Measurements from ENCODE around the gene ARMH3.

Gene ARMH3

DNA sequence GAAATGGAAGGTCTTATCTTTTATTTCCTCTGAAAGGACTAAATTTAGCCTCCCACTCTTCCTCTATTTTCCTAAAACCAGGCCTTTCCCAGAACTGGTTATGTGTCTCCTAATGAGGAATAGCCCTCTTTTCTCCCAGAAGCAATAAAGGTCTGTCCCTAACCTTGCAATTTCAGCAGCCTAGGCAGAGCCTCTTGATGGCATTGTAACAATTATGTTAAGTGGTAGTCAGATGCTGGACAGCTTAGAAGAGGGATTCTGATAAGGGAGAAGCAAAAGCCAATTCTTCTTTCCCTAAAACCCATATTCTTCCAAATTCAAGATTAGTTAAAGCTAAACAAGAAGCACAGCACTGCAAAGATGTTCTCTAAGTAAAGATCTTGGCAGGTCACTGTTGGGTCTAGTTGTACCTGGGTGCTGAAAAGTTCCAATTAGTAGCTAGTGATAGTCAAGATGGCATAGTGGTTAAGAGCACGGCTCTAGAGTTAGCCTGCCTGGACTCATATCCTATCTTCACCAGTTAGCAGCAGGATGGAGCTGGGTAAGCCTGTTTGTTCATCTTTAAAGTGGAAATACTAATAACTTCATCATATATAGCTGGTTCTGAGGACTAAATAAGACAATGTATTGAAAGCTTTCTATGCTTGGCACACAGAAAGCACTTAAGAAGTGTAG, 198.0 kb downstream of the ARMH3 start:
- DNase-seq (ENCODE audit: low read depth in 2 of 2) = no peak

DNA sequence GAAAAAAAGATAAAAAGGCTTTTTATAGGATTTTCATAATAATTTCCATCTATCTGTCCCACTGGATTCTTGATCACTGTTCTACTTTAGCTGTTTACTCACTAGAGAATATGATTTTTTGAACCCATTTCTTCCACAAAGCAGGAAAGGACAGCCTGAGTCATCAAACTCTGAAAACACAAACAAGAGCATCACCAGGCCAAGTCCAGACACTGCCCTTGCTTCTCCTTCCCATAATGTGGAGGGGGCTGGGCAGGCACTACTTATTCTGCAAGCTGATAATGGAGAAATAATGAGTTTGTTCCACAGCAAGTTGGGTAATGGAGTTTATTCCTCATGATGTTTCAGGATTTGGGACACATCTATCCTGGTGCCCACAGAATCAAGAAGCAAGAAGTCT, 199.3 kb downstream of the ARMH3 start:
- DNase-seq (ENCODE audit: low read depth in 2 of 2) = no peak

DNA sequence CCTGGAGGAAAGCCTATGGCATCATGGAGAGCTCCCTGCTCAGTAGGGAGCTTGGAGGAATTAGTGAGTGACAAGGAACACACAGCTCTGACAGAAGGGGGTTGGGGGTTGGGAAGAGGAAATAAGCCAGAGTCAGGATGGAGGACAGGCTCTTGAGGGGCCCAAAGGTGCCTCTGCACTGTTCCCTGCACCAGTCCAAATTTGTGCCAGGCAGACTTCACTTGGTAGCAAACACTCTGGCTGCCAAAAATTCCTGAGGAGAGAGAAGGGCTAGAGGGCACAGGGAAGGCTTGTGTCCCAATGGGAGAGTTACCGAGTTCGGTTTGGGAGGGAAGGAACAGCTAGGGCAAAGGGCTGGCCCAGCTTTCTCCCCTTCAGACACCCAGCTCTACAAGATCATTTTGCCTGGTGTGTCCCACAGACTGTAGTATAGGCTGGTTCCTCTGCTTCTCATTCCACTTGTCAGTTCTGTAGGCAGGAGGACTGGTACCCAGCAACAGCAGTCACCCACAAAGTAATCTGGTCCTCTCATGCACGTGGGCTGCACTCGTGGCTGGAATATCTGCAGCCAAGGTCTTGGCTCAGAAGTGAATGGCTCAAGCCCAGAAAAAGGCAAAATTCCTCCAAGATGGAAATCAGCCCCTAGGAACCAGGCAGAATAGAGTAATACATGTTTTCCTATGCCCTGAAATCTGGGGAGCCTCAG, 204.4 kb downstream of the ARMH3 start:
- DNase-seq (ENCODE audit: low read depth in 2 of 2) = no peak

DNA sequence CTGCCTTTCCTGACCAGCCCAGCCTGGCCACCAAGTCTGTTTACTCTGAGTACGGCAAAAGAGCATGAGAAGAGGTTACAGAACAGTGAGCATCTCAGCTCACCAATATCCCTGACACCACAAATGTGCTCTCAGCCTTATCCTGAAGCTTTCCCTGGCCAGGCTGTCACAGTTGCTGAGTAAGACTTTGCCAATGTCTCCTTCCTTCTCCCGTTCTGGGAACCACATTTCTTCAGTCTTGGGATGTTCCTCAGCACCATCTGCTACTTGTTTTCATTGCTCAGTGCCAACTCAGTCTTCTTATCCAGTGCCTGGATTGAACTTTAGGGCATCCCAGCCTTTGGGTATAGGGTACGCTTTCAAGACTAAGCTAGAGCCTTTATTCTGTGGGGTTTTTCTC, 205.2 kb downstream of the ARMH3 start:
- DNase-seq (ENCODE audit: low read depth in 2 of 2) = no peak

DNA sequence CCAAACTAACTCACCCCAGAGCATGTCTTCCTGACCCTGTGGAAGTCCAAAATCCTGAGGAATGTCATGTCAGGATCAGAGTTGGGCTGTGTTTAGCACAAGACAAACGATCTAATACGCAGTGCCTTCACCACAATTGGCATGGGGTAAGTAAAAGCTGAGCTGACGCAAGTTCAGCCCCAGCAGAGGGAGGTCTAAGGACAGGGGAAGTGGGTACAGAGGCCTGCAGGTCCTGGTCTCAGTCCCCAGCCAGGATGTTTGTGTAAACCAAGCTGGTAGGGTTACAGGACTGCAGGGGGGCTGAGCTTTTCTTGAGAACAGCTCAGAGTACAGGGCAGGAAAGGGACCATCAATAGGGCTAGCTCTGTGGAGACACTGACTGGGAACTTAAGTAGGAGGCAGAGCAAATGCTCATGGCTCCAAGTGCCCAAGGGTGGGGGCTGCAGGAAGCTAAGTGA, 207.1 kb downstream of the ARMH3 start:
- no peak for DNase-seq (ENCODE audit: low read depth in 2 of 2)

DNA sequence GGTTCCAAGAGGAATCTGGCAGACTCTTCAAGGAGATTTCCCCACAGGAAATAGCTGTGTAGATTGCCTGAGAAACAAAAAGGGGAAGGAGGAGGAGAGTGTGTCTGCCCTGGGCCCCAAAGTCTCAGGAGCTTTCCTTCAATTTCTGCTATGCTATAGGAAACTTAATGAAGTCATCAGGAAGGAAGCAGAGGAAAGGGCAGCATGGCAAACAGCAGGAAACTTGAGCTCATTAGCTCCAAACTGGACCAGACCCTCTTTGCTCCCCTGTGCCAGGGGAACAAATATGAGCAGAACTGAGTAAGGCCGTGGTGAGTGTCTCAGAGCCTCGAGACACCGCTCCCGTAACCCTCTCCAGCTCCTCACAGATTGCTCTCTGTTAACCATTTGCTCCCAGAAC, 207.6 kb downstream of the ARMH3 start:
- no peak for DNase-seq (ENCODE audit: low read depth in 2 of 2)

DNA sequence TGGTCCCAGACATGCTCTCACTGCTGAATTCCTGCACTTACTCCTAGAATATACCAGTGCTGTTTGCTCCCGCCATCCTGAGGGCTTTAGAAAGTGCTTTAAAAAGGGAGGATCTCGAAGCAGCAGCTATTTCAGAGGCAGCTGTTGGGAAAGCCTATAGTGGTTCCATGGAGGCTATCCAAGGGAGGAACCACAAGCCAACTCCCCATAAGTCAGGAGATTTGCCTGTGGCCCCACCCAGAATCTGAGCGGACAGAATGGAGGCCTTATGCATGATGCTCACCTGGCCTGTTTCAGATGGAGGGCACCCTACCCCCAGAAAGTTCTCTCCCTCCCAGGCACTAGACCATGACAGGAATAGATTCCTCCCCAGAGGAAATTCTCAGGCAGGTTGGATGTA, 210.1 kb downstream of the ARMH3 start:
- no peak for DNase-seq (ENCODE audit: low read depth in 2 of 2)

DNA sequence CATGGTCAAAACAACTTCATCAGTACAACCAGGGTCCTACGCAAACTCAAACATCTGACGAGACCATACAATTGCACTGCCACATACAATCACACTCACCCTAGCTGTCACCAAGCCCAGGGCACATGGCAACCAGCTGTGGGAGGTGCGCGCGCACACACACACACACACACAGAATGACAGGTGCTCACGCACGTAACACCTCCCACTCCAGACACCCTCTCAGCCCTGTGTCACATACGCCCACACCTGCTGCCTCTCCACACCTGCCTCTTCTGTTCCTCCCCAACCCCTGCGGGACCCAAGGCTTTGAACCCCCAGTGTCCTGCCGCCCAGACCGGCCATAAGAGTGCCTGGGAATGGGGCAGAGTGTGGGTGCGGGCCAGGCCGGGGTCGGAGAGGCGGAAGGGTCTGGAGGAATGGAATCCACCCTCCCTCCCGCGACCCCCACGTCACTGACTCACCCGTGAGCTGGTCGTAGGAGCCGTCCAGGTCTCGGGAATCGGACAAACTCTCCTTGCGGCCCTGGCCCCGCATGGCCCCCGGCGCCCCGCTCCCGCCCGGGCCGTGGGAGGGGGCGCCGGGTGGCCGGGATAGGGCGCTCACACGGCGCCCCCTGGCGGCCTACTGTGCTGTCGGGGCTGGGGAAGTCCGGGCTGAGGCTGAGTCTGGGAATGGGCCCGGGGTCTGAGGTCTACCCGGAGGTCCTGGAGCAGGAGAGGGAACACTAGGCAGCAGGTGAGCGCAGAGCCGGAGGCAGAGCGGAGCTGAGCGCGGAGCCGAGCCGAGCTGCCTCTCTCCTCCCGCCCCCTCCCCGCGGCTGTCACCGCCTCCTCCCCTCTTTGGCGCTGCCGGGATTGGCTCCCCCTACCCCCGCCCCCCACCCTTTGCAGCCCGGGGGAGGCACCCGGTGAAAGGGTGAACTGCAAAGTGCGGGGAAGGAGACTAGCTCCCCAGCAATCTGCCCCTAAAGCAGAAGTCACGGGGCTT, 212.6 kb downstream of the ARMH3 start, which contains the start of gene KCNIP2:
TSS of gene KCNIP2 (minus strand) at position 769 of the 990 bp plus-strand sequence. CDS start at position 537, 232 bp downstream.
- DNase-seq (ENCODE audit: low read depth in 2 of 2) = peak; percentile 30 to 40

DNA sequence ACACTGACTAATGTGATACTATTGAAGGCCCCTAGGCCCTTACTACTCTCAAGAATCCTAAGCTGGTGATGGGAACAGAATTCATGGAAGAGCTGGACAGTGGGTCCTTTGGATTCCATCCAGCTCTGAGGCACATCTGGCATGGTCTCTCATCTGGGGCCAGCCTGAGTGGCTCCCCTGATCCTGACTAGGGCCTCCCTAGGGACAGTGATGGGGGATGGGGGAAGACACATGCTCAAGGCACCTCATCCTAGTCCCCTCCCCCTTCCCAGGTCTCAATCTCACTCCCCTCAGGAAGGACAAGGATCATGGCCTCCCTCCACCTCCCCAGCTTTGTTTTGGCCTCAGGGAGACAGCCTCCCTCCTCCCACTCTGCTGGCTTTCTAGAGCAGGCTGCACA, 214.1 kb downstream of the ARMH3 start:
- no peak for DNase-seq (ENCODE audit: low read depth in 2 of 2)

DNA sequence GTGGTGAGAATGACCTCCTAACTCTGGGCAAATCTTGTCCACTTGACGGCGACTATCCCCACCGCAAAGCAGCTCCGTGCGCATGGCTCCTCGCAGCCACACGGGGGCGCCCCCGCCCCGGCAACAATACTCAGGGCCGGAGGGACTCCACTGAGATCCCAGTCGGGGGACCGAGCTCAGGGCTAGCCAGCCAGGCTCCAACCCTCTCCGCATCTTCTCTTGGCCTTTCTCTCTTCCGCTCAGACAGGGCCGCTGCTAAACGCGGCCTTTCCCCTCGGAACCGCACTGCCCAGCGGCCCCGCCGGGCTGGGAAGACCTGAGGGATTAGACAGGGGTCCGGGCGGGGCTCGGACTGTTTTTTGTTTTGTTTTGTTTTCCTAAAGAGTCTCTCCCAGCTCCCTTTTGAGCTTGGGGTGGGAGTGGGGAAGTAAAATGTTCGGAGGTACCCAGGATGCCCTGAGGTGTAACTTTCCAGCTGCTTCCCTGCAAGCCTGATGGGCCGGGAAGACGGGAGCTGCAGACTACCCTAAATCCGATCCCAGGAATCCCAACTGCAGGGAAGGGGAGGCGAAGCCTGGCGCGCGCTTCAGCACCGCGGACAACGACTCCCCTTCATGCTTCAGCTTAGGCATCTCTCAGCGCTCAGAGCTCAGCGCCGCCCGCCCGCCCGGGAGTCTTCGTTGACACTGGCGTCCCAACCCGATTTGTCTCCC, 215.1 kb downstream of the ARMH3 start:
- peak; percentile 70 to 73 for DNase-seq (ENCODE audit: low read depth in 2 of 2)

DNA sequence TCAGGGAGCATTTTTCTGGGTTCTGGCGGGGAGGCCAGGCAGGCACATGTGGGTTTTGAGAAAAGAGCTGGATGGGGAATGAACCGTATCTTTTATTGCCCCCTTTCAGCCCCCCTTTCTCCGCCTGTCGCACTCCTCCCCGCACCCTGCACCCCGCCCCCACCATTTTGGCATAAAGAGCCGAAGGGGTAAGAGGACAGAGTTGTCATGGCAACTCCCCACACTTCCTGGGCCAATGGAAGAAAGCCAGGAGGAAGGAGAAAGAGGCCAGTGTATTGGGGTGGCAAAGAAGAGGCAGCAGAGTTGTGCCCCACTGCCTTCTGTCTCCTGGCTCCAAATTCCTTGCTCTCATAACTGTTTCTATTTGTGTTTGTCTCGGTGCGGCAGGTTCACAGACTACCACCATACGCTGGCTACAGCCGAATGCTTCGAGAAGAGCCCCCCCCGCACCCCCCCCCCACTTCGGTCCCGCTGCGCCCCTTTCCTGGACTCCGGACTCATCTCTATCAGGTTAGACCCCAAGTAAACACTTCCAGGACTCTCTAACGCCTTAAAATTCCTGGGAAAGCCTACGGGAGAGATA, 215.8 kb downstream of the ARMH3 start:
- DNase-seq (ENCODE audit: low read depth in 2 of 2) = no peak

DNA sequence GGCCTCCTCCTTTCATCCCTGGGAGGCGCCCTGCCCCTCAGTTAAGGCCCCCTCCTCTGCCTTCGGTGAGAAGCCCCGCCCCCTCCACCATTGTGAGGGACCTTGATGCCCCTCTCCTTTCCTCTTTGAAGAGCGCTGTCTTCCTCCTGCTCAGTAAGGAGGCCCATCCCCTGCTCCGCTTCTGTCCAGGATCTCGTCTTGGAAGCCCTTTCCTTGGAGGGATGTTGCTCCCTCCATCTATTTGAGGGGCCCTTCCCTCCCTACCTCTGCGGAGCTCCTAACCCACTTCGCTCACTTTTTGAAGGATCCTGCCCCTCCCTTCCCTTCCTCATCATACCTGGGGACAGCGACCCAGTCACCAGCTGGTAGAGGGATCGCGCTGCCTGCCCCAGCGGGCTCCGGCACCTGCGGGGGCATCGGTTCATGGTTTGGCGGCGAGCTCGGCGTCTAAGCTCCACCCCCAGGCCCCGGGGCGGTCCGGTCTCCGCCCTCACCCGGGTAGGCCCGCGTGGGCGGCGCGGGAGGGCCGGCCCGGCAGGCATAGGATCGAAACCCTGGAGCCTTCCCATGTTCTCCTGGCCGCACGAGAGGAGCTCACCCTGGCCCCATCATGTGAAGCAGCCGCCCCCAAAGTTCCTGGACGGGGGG, 216.4 kb downstream of the ARMH3 start:
- peak; percentile 48 to 51 for DNase-seq (ENCODE audit: low read depth in 2 of 2)

DNA sequence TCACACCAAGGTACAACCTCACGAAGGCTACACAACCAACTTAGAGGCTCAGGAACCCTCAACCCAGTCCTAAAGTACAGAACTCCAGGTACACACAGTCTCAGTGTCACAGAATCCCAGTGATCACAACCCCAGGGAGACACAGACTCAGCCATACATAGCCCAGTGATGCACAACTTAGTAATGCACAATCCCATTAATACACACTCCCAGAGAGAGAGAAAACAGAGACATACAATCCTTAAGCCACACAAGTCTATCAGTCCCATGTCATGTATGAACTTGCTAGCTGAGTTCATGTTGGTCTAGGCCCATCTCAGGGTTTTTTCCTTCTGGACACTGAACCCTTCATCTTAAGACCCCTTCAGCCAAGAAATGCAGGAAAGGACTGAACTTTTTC, 217.0 kb downstream of the ARMH3 start:
- DNase-seq (ENCODE audit: low read depth in 2 of 2) = no peak

DNA sequence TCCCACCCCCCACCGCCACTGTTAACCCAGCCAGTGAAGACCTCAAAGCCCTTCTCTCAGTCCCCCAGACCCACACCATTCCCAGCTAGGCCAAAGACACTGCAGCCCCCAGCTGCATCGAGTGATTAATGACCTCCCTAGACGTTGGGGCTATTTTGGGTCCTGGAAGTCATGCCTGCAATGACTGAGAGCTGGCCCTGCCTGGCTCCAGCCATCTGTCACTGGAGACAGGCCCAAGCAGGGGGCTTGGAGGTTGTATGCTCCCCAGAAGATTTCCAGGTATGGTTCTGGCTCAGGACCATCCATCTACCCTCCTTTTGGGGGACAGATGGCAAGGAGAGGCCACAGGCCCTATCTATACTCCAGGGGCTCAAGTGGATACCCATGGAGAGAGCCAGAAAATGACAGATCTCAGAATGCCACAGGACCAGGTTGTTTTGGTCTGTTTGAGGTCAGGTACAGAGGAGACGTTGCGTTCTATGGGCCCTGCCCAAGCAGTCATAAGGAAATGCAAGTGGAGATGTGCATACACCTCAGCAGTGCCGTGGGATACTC, 217.5 kb downstream of the ARMH3 start:
- no peak for DNase-seq (ENCODE audit: low read depth in 2 of 2)

DNA sequence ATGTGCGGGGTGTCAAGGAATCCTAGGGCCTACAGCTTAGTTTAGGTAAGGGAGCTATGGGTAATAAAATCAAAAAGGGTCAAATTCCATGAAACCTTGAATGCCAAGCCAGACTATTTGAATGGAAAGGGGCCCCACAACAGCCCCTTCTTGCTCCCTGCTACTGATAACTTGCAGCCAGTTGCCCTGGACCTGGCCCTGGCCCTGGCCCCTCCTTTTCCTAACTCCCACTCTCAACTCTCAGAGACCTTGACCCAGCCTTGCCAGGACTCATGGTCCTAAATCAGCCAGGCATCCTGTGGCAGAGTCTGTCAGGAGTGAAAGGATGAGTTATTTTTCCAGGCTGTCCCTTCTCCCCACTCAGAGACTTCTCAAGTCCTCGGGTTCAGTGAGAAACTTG, 218.2 kb downstream of the ARMH3 start:
- DNase-seq (ENCODE audit: low read depth in 2 of 2) = no peak

DNA sequence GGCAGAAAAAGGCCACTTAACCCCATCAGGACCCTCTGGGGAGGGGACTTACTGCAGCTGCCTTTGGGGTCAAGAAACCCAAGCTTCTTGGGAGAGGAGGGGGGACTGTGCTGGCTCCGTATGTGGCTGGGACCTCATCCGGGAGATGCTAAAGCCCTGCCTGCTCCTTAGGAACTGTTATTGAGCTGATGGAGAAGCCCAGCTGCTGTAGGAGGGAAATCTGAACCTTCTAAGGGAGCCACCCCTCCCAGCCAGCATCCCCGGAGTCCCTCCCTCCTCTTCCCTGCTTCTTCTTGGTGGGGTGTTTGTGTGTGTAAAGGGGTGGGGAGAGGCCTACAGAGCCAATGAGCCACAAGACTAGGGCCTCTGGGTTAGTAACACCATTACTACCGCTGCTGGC, 220.6 kb downstream of the ARMH3 start:
- DNase-seq (ENCODE audit: low read depth in 2 of 2) = no peak

DNA sequence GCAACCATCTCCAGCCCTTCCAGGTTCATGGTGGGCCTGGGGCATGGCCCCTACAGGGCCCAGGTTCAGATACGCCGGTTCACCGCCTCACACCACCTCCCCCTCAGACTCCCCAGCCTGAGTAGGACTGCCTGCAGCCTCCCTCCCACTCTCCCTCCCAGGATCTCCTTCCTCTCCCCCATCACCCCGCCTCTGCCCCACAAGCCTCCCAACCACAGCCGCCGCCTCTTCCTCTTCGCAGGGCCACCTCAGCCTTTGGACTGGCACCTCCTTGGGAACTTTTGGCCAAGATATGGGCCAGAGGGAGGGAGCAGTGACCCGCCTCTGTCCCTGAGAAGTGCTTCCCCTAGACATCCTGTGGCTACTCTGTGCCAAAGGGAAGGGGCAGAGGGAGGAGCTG, 221.6 kb downstream of the ARMH3 start:
- no peak for DNase-seq (ENCODE audit: low read depth in 2 of 2)

DNA sequence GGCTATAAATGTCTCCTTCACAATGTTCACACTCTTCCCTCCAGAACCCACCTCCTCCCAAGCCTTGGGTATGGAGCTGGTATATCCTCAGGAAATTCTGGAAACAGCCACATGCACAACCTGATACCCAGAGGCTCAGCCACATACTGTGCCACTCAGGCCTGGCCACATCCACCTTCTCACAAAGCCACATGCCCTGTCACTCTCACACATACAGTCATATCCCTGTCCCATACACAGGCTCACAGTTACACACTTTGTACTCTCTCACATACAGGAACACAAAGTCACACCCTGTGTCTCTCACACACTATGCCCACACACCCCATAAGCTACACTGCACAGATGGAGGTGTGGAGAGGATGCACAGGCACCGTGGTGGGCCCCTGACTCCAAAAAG, 222.5 kb downstream of the ARMH3 start:
- DNase-seq (ENCODE audit: low read depth in 2 of 2) = no peak

DNA sequence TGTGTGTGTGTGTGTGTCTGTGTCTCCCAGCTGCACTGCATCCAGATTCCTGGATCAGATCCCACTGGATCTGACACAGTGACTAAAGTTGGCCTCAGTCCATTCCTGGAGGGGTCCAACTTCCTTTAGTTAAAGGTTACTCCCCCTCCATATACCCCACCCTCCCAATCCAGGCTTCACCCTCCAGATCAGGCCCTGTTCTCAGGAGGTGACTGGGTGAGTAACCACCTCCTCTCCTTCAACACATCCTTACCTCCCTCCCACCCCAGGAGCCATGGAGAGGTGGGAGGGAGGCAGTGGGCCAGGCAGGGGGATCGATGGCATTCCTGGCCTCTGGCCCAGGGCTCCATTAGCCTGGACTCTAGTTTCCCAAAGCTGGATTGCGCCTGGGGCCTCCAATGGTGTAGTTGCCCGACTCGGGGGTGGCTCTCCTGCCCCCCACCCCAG, 223.6 kb downstream of the ARMH3 start:
- DNase-seq (ENCODE audit: low read depth in 2 of 2) = no peak

DNA sequence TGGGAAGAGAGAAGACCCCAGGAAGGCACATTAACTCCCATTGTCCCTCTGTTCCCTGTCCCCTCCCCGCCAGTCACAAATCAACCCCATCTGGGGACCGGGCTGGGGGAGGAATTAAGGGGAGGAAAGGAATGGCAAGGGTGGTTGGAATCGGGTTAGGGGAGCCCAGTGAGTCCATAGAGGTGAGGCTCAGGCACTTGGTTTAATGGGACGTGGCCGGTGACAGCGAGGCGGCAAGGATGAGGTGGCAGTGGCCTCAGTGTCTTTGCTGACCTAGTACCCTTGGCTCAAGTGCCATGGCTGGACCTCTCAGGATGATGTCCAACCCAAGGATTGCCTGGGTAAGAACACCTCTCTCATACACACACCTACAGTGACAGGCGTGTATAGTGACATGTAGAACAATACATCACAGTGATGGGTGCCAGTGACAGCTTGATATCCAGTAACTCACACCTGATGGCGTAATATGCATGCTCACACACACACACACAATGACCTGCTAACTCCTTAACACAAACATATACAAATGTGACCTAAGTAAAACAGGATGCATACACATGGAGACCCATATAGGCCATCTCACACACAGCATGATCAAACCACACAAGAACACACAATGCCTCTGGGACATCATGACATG, 224.7 kb downstream of the ARMH3 start:
- DNase-seq (ENCODE audit: low read depth in 2 of 2) = no peak

Data from stimulated activated CD4-positive, alpha-beta T cell treated with anti-CD3 and anti-CD28 coated beads, Interleukin-4, amount 100 ng/mL, for 48 hours (primary cell).